ENCODE measurements around the gene UBE4B. TPM values are rescaled to one million over a fixed set of nuclear protein-coding genes. Genes with fewer than 3 reads are reported as not detected.
"Not testable (repeated sequence)": the region's sequence is repeated elsewhere in the genome, so short reads cannot be mapped to it uniquely, and the experiment has no call there.

UBE4B gene
- total and polyA plus RNA-seq, 9 donors = 27.3 to 45.1 (median 41.4) TPM

- Histone ChIP-seq H3K27ac (ENCODE audit: low read length) (no peak overlapping the region), H3K9me3 (replicated peaks; ENCODE audit: control insufficient read depth, low read depth, low read length) (peaks cover 2% of the 10 kb centered on the region), H3K4me1 (ENCODE audit: control insufficient read depth, insufficient read depth, low read length) (peaks cover 3% of the 10 kb centered on the region), H3K36me3 (ENCODE audit: control insufficient read depth, insufficient read depth, low read length) (no peaks in the 10 kb centered on the region), H3K4me3 (ENCODE audit: low read length) (no peak overlapping the region), H3K27me3 (ENCODE audit: control insufficient read depth, insufficient read depth, low read length) (peaks cover 34% of the 10 kb centered on the region)
- WGBS (ENCODE audit: insufficient coverage) = 91% methylated on average over 4 of the region's 8 CpGs
- no peak for DNase-seq
These were observed 31.6 kb upstream of the UBE4B start for GRCh38 chr1:10001016-10001665.

- H3K27ac ChIP-seq (ENCODE audit: low read length); H3K9me3 ChIP-seq (replicated peaks; ENCODE audit: control insufficient read depth, low read depth, low read length); H3K4me3 ChIP-seq (ENCODE audit: low read length); H3K27me3 ChIP-seq (ENCODE audit: control insufficient read depth, insufficient read depth, low read length); H3K36me3 ChIP-seq (ENCODE audit: control insufficient read depth, insufficient read depth, low read length); H3K4me1 ChIP-seq (ENCODE audit: control insufficient read depth, insufficient read depth, low read length); DNase-seq: not testable (repeated sequence)
- WGBS (ENCODE audit: insufficient coverage) = no CpG with 5 or more reads among the region's 8 CpGs
These were observed 27.5 kb upstream of the UBE4B start for GRCh38 chr1:10005248-10005647.

- H3K4me1 ChIP-seq (ENCODE audit: control insufficient read depth, insufficient read depth, low read length) = no peaks in the 10 kb centered on the region
These were observed 25.6 kb upstream of the UBE4B start for GRCh38 chr1:10007169-10007568.

GRCh38 chr1:10014016-10014415 lies 18.7 kb upstream of the UBE4B start:
- 100% methylated on average over 1 of the region's 5 CpGs for WGBS (ENCODE audit: insufficient coverage)
- Histone ChIP-seq H3K4me1 (ENCODE audit: control insufficient read depth, insufficient read depth, low read length) (peaks cover 3% of the 10 kb centered on the region), H3K27me3 (ENCODE audit: control insufficient read depth, insufficient read depth, low read length) (no peaks in the 10 kb centered on the region), H3K36me3 (ENCODE audit: control insufficient read depth, insufficient read depth, low read length) (no peaks in the 10 kb centered on the region), H3K9me3 (replicated peaks; ENCODE audit: control insufficient read depth, low read depth, low read length) (no peaks in the 10 kb centered on the region), H3K27ac (ENCODE audit: low read length) (no peak overlapping the region), H3K4me3 (ENCODE audit: low read length) (no peak overlapping the region)
- no peak for DNase-seq

More at GRCh38 chr1:10007169-10007568, 25.6 kb upstream of the UBE4B start:
- Histone ChIP-seq H3K9me3 (replicated peaks; ENCODE audit: control insufficient read depth, low read depth, low read length) (no peaks in the 10 kb centered on the region), H3K27me3 (ENCODE audit: control insufficient read depth, insufficient read depth, low read length) (no peaks in the 10 kb centered on the region), H3K36me3 (ENCODE audit: control insufficient read depth, insufficient read depth, low read length) (no peaks in the 10 kb centered on the region), H3K27ac (ENCODE audit: low read length) (no peak overlapping the region), H3K4me3 (ENCODE audit: low read length) (no peak overlapping the region)
- peak; percentile 61 for DNase-seq
- no CpG with 5 or more reads among the region's 4 CpGs for WGBS (ENCODE audit: insufficient coverage)

GRCh38 chr1:10019561-10019960 lies 13.2 kb upstream of the UBE4B start:
- Histone ChIP-seq H3K9me3 (replicated peaks; ENCODE audit: control insufficient read depth, low read depth, low read length) (no peaks in the 10 kb centered on the region), H3K27ac (ENCODE audit: low read length) (no peak overlapping the region), H3K4me3 (ENCODE audit: low read length) (no peak overlapping the region)

GRCh38 chr1:10020086-10020485 lies 12.7 kb upstream of the UBE4B start:
- no CpG with 5 or more reads among the region's 3 CpGs for WGBS (ENCODE audit: insufficient coverage)
- no peaks in the 10 kb centered on the region for H3K27me3 ChIP-seq (ENCODE audit: control insufficient read depth, insufficient read depth, low read length)

More at GRCh38 chr1:10019561-10019960, 13.2 kb upstream of the UBE4B start:
- no peaks in the 10 kb centered on the region for H3K27me3 ChIP-seq (ENCODE audit: control insufficient read depth, insufficient read depth, low read length)
- DNase-seq = no peak
- H3K36me3 ChIP-seq (ENCODE audit: control insufficient read depth, insufficient read depth, low read length) = no peaks in the 10 kb centered on the region
- H3K4me1 ChIP-seq (ENCODE audit: control insufficient read depth, insufficient read depth, low read length) = peaks cover 3% of the 10 kb centered on the region

GRCh38 chr1:10020678-10021077 lies 12.1 kb upstream of the UBE4B start:
- not testable (repeated sequence) for H3K4me3 ChIP-seq (ENCODE audit: low read length); H3K27me3 ChIP-seq (ENCODE audit: control insufficient read depth, insufficient read depth, low read length); H3K4me1 ChIP-seq (ENCODE audit: control insufficient read depth, insufficient read depth, low read length); H3K27ac ChIP-seq (ENCODE audit: low read length); H3K9me3 ChIP-seq (replicated peaks; ENCODE audit: control insufficient read depth, low read depth, low read length); H3K36me3 ChIP-seq (ENCODE audit: control insufficient read depth, insufficient read depth, low read length); DNase-seq
- no CpG with 5 or more reads among the region's 2 CpGs for WGBS (ENCODE audit: insufficient coverage)

More at GRCh38 chr1:10020086-10020485, 12.7 kb upstream of the UBE4B start:
- Histone ChIP-seq H3K4me3 (ENCODE audit: low read length) (no peak overlapping the region), H3K9me3 (replicated peaks; ENCODE audit: control insufficient read depth, low read depth, low read length) (no peaks in the 10 kb centered on the region), H3K36me3 (ENCODE audit: control insufficient read depth, insufficient read depth, low read length) (no peaks in the 10 kb centered on the region), H3K4me1 (ENCODE audit: control insufficient read depth, insufficient read depth, low read length) (peaks cover 3% of the 10 kb centered on the region), H3K27ac (ENCODE audit: low read length) (no peak overlapping the region)
- DNase-seq = no peak

GRCh38 chr1:10021992-10022391 lies 10.8 kb upstream of the UBE4B start:
- H3K9me3 ChIP-seq (replicated peaks; ENCODE audit: control insufficient read depth, low read depth, low read length); H3K4me3 ChIP-seq (ENCODE audit: low read length); H3K27ac ChIP-seq (ENCODE audit: low read length); H3K36me3 ChIP-seq (ENCODE audit: control insufficient read depth, insufficient read depth, low read length); H3K27me3 ChIP-seq (ENCODE audit: control insufficient read depth, insufficient read depth, low read length); DNase-seq; H3K4me1 ChIP-seq (ENCODE audit: control insufficient read depth, insufficient read depth, low read length): not testable (repeated sequence)
- no CpG with 5 or more reads among the region's 4 CpGs for WGBS (ENCODE audit: insufficient coverage)

GRCh38 chr1:10022656-10023055 lies 10.1 kb upstream of the UBE4B start:
- no peak overlapping the region for H3K27ac ChIP-seq (ENCODE audit: low read length)
- no peaks in the 10 kb centered on the region for H3K36me3 ChIP-seq (ENCODE audit: control insufficient read depth, insufficient read depth, low read length)
- no peaks in the 10 kb centered on the region for H3K9me3 ChIP-seq (replicated peaks; ENCODE audit: control insufficient read depth, low read depth, low read length)
- no peaks in the 10 kb centered on the region for H3K27me3 ChIP-seq (ENCODE audit: control insufficient read depth, insufficient read depth, low read length)
- no peaks in the 10 kb centered on the region for H3K4me1 ChIP-seq (ENCODE audit: control insufficient read depth, insufficient read depth, low read length)
- 100% methylated on average over 2 of the region's 7 CpGs for WGBS (ENCODE audit: insufficient coverage)
- no peak for DNase-seq
- no peak overlapping the region for H3K4me3 ChIP-seq (ENCODE audit: low read length)

- no CpG with 5 or more reads among the region's 2 CpGs for WGBS (ENCODE audit: insufficient coverage)
- H3K4me1 ChIP-seq (ENCODE audit: control insufficient read depth, insufficient read depth, low read length) = no peaks in the 10 kb centered on the region
- H3K27ac ChIP-seq (ENCODE audit: low read length) = no peak overlapping the region
- no peak overlapping the region for H3K4me3 ChIP-seq (ENCODE audit: low read length)
- H3K27me3 ChIP-seq (ENCODE audit: control insufficient read depth, insufficient read depth, low read length) = no peaks in the 10 kb centered on the region
- no peak for DNase-seq
- no peaks in the 10 kb centered on the region for H3K9me3 ChIP-seq (replicated peaks; ENCODE audit: control insufficient read depth, low read depth, low read length)
- no peaks in the 10 kb centered on the region for H3K36me3 ChIP-seq (ENCODE audit: control insufficient read depth, insufficient read depth, low read length)
These were observed 7.4 kb upstream of the UBE4B start for GRCh38 chr1:10025354-10025753.

GRCh38 chr1:10027027-10027426 lies 5.7 kb upstream of the UBE4B start:
- no peak for DNase-seq
- Histone ChIP-seq H3K4me1 (ENCODE audit: control insufficient read depth, insufficient read depth, low read length) (peaks cover under 1% of the 10 kb centered on the region), H3K9me3 (replicated peaks; ENCODE audit: control insufficient read depth, low read depth, low read length) (no peaks in the 10 kb centered on the region), H3K27me3 (ENCODE audit: control insufficient read depth, insufficient read depth, low read length) (no peaks in the 10 kb centered on the region), H3K4me3 (ENCODE audit: low read length) (no peak overlapping the region), H3K27ac (ENCODE audit: low read length) (no peak overlapping the region), H3K36me3 (ENCODE audit: control insufficient read depth, insufficient read depth, low read length) (no peaks in the 10 kb centered on the region)
